HepG2 (cell line): ENCODE measurements around the gene KAZALD1. TPM values are rescaled to one million over a fixed set of nuclear protein-coding genes. Genes with fewer than 3 reads are reported as not detected.

Experiments
- ASH2L ChIP-seq: fragments of 300-600, 200-600 bp; sonication (generic); IDR thresholded peaks from 2 replicates; pipeline ENCODE4 v1.7.0; 2017; ENCODE audit warnings: low read depth, mild to moderate bottlenecking, moderate library complexity, mixed read lengths, low read length; ENCODE audit not compliant: insufficient read length
- CCDC6 ChIP-seq: sonication (generic); formaldehyde crosslinking; IDR thresholded peaks from 2 replicates; pipeline ENCODE4 v1.8.1; 2022; ENCODE audit warnings: mild to moderate bottlenecking, missing genetic modification reagents, moderate library complexity
- ETV5 ChIP-seq: IDR thresholded peaks from 2 replicates; pipeline ENCODE4 v1.6.1; 2018; ENCODE audit warnings: missing biosample characterization, missing genetic modification reagents, inconsistent platforms, borderline replicate concordance
- GATA4 ChIP-seq: sonication (generic); IDR thresholded peaks from 2 replicates; pipeline ENCODE4 v1.6.1; 2016; ENCODE audit warnings: antibody characterized with exemption, low read depth, borderline replicate concordance
- GATAD2A ChIP-seq: IDR thresholded peaks from 2 replicates; pipeline ENCODE4 v1.6.1; 2016
- HDAC1 ChIP-seq: sonication (generic); formaldehyde crosslinking; IDR thresholded peaks from 2 replicates; pipeline ENCODE4 v1.5.1; 2020; ENCODE audit warnings: mild to moderate bottlenecking, missing genetic modification reagents
- KDM6A ChIP-seq: IDR thresholded peaks from 2 replicates; pipeline ENCODE4 v1.6.1; 2016; ENCODE audit warnings: low read depth
- NFKBIZ ChIP-seq: IDR thresholded peaks from 2 replicates; pipeline ENCODE4 v1.6.1; 2018; ENCODE audit warnings: missing genetic modification reagents, missing compliant biosample characterization
- NR2F1 ChIP-seq, 2 experiments: fragments of 450-650 bp in 1 of 2; formaldehyde crosslinking in 1 of 2; IDR thresholded peaks; 2 replicates each; pipeline versions ENCODE4 v1.5.0 to v1.6.1; 2016 to 2020; ENCODE audit warnings: mild to moderate bottlenecking in 1 of 2, missing compliant biosample characterization in 1 of 2, missing genetic modification reagents in 1 of 2, moderate library complexity in 1 of 2
- NR2F2 ChIP-seq: IDR thresholded peaks from 2 replicates; pipeline ENCODE4 v1.6.1; 2012; ENCODE audit warnings: low read depth, inconsistent platforms, borderline replicate concordance
- SMAD3 ChIP-seq: sonication (generic); formaldehyde crosslinking; IDR thresholded peaks from 2 replicates; pipeline ENCODE4 v1.4.0; 2020; ENCODE audit warnings: missing genetic modification reagents
- TEAD2 ChIP-seq: sonication (generic); formaldehyde crosslinking; IDR thresholded peaks from 2 replicates; pipeline ENCODE4 v1.9.0; 2021; ENCODE audit warnings: missing genetic modification reagents
- THAP11 ChIP-seq: IDR thresholded peaks from 2 replicates; pipeline ENCODE4 v1.6.1; 2016; ENCODE audit warnings: missing biosample characterization, missing genetic modification reagents
- ZBTB38 ChIP-seq: sonication (generic); formaldehyde crosslinking; IDR thresholded peaks from 2 replicates; pipeline ENCODE4 v1.5.1; 2020; ENCODE audit warnings: mild to moderate bottlenecking, missing genetic modification reagents
- polyA plus RNA-seq, 8 experiments: library from polyadenylated mRNA; depleted of rRNA in 3 of 8; stranded (reverse) in 7 of 8; unstranded in 1 of 8; fragments of >200 nt; fragmentation: Illumina TruSeq in 4 of 8; extraction: Trizol in 4 of 8; gene quantifications; 2 replicates each; pipeline versions ENCODE4 v1.2.1 to v1.2.3, GENCODE V29; 2011 to 2016; ENCODE audit warnings: low read depth in 4 of 8, missing spikeins in 1 of 8, mixed read lengths in 1 of 8; ENCODE audit not compliant: insufficient read depth in 1 of 8
- total RNA-seq, 5 experiments: library from RNA; depleted of rRNA; stranded (reverse); fragments of >200 nt; fragmentation: Illumina TruSeq; extraction: Trizol; gene quantifications; 2 replicates each; pipeline ENCODE4 v1.2.3, GENCODE V29; 2016; ENCODE audit warnings: low read depth in 1 of 5
- TF ChIP-seq, protein P1 (sequence below): sonication (generic); formaldehyde crosslinking; IDR thresholded peaks from 2 replicates; pipeline ENCODE4 v1.4.0; 2020; ENCODE audit warnings: missing genetic modification reagents
- TF ChIP-seq, protein P2 (sequence below): sonication (generic); formaldehyde crosslinking; IDR thresholded peaks from 2 replicates; pipeline ENCODE4 v1.4.0; 2020; ENCODE audit warnings: mild to moderate bottlenecking, missing genetic modification reagents, borderline replicate concordance
- TF ChIP-seq, protein P3 (sequence below): sonication (generic); formaldehyde crosslinking; IDR thresholded peaks from 2 replicates; pipeline ENCODE4 v1.8.1; 2023; ENCODE audit warnings: mild to moderate bottlenecking, missing genetic modification reagents
- TF ChIP-seq, protein P4 (sequence below): IDR thresholded peaks from 2 replicates; pipeline ENCODE4 v1.6.1; 2016; ENCODE audit warnings: mild to moderate bottlenecking, missing biosample characterization, missing genetic modification reagents

Gene KAZALD1
- total and polyA plus RNA-seq, 2 of the 13 experiments (the other 11 are each of a cell fraction or from before 2014, with no cell fraction given): 16.7 to 27.7 TPM

DNA sequence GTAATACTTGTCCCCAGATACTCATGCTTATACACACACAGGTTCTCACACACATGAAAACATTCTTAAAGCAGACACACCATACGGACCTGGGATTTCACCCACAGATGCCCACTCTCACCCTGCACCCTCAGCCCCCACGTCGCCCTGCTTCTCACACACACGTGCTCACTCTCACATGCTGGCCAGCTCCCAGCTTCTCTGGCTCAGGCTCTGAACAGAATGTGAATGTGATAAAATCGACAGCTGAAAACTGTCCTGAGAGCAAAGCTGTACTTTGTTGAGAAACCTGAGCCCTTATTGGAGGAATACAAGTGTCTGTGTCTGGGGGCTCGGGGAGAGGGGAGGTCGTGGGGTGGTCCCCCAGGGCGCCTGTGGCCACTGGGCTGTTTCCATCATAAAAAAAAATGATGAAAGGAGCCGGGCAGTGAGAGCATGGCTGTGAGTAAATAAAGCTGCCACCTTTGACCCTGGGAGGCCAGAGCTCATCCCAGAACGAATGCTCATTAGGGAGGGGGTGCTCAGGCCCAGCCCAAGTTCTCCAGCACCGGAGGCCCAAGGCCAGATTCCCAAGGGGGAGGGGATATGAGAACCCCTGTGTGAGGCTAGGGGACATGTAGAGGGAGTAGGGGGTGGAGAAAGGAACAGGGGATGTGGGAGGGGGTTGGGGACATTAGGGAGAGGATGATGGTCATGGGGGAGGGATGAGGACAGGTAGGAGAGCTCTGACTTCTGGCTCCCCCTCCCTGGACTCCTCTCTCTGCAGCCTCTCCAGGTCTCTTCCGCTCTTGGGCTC is 51.2 kb downstream of the KAZALD1 start (continued):
- TF ChIP-seq, protein P1, sequence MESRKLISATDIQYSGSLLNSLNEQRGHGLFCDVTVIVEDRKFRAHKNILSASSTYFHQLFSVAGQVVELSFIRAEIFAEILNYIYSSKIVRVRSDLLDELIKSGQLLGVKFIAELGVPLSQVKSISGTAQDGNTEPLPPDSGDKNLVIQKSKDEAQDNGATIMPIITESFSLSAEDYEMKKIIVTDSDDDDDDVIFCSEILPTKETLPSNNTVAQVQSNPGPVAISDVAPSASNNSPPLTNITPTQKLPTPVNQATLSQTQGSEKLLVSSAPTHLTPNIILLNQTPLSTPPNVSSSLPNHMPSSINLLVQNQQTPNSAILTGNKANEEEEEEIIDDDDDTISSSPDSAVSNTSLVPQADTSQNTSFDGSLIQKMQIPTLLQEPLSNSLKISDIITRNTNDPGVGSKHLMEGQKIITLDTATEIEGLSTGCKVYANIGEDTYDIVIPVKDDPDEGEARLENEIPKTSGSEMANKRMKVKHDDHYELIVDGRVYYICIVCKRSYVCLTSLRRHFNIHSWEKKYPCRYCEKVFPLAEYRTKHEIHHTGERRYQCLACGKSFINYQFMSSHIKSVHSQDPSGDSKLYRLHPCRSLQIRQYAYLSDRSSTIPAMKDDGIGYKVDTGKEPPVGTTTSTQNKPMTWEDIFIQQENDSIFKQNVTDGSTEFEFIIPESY: no peak
- TF ChIP-seq ETV5 (no peak), NFKBIZ (CRISPR knock-in tag) (no peak), TEAD2 (CRISPR knock-in tag) (no peak), CCDC6 (CRISPR knock-in tag) (0 out of 2 replicates have a peak, but pooled peaks have one; percentile 36), ZBTB38 (CRISPR knock-in tag) (no peak), NR2F2 (peak; percentile 99), GATAD2A (CRISPR knock-in tag) (peak; percentile 82), HDAC1 (CRISPR knock-in tag) (peak; percentile 74), SMAD3 (peak; percentile 63; the same call in 1 of the 2 replicates), ASH2L (peak; percentile 79), KDM6A (CRISPR knock-in tag) (peak; percentile 69), THAP11 (CRISPR knock-in tag) (peak; percentile 36; the same call in 1 of the 2 replicates), GATA4 (0 out of 2 replicates have a peak, but pooled peaks have one; percentile 13), NR2F1 (CRISPR knock-in tag; IDR thresholded peaks at IDR 0.05) (peak; percentile 96 to 99)
- TF ChIP-seq, protein P2, sequence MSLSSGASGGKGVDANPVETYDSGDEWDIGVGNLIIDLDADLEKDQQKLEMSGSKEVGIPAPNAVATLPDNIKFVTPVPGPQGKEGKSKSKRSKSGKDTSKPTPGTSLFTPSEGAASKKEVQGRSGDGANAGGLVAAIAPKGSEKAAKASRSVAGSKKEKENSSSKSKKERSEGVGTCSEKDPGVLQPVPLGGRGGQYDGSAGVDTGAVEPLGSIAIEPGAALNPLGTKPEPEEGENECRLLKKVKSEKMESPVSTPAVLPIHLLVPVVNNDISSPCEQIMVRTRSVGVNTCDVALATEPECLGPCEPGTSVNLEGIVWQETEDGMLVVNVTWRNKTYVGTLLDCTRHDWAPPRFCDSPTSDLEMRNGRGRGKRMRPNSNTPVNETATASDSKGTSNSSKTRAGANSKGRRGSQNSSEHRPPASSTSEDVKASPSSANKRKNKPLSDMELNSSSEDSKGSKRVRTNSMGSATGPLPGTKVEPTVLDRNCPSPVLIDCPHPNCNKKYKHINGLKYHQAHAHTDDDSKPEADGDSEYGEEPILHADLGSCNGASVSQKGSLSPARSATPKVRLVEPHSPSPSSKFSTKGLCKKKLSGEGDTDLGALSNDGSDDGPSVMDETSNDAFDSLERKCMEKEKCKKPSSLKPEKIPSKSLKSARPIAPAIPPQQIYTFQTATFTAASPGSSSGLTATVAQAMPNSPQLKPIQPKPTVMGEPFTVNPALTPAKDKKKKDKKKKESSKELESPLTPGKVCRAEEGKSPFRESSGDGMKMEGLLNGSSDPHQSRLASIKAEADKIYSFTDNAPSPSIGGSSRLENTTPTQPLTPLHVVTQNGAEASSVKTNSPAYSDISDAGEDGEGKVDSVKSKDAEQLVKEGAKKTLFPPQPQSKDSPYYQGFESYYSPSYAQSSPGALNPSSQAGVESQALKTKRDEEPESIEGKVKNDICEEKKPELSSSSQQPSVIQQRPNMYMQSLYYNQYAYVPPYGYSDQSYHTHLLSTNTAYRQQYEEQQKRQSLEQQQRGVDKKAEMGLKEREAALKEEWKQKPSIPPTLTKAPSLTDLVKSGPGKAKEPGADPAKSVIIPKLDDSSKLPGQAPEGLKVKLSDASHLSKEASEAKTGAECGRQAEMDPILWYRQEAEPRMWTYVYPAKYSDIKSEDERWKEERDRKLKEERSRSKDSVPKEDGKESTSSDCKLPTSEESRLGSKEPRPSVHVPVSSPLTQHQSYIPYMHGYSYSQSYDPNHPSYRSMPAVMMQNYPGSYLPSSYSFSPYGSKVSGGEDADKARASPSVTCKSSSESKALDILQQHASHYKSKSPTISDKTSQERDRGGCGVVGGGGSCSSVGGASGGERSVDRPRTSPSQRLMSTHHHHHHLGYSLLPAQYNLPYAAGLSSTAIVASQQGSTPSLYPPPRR: peak; percentile 80; the same call in 1 of the 2 replicates
- TF ChIP-seq, protein P3, sequence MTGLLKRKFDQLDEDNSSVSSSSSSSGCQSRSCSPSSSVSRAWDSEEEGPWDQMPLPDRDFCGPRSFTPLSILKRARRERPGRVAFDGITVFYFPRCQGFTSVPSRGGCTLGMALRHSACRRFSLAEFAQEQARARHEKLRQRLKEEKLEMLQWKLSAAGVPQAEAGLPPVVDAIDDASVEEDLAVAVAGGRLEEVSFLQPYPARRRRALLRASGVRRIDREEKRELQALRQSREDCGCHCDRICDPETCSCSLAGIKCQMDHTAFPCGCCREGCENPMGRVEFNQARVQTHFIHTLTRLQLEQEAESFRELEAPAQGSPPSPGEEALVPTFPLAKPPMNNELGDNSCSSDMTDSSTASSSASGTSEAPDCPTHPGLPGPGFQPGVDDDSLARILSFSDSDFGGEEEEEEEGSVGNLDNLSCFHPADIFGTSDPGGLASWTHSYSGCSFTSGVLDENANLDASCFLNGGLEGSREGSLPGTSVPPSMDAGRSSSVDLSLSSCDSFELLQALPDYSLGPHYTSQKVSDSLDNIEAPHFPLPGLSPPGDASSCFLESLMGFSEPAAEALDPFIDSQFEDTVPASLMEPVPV (CRISPR knock-in tag): 0 out of 2 replicates have a peak, but pooled peaks have one; percentile 38
- TF ChIP-seq, protein P4, sequence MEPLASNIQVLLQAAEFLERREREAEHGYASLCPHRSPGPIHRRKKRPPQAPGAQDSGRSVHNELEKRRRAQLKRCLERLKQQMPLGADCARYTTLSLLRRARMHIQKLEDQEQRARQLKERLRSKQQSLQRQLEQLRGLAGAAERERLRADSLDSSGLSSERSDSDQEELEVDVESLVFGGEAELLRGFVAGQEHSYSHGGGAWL (CRISPR knock-in tag): no peak; the same call in 1 of the 2 replicates
